T-helper 2 cell treated with Interferon-gamma antibody and Interleukin-4, amounts not matched to agents 5 μg/mL and 100 μg/mL, for 36 hours (primary cell): ENCODE data around the gene POLD3.

Experiments used
- DNase-seq: peaks from one replicate; pipeline ENCODE4 v3.0.0; 2021; ENCODE audit warnings: low spot score
- H3K27ac Mint-ChIP-seq: one replicate; pipeline ENCODE4 v1.8.0; 2021; ENCODE audit warnings: mild to moderate bottlenecking, mixed read lengths
- H3K27me3 Mint-ChIP-seq: one replicate; pipeline ENCODE4 v1.8.0; 2021; ENCODE audit warnings: low read depth, mixed read lengths
- H3K36me3 Mint-ChIP-seq: one replicate; pipeline ENCODE4 v1.8.0; 2021; ENCODE audit warnings: low read depth, mixed read lengths
- H3K4me1 Mint-ChIP-seq: one replicate; pipeline ENCODE4 v1.8.0; 2021; ENCODE audit warnings: low read depth, mixed read lengths
- H3K4me3 Mint-ChIP-seq: one replicate; pipeline ENCODE4 v1.8.0; 2022; ENCODE audit warnings: mild to moderate bottlenecking, moderate library complexity, mixed read lengths
- H3K9me3 Mint-ChIP-seq: one replicate; pipeline ENCODE4 v1.8.0; 2021; ENCODE audit warnings: mixed read lengths

The POLD3 gene

GRCh38 chr11:74636630-74637184 lies 44.3 kb downstream of the POLD3 start:
- Mint-ChIP-seq H3K9me3 (no peaks in the 10 kb centered on the region), H3K4me1 (peaks cover 12% of the 10 kb centered on the region), H3K4me3 (no peak overlapping the region), H3K27ac (peak overlapping the region; percentile 63), H3K27me3 (no peaks in the 10 kb centered on the region), H3K36me3 (peaks cover 62% of the 10 kb centered on the region)
- DNase-seq = no peak

DNA sequence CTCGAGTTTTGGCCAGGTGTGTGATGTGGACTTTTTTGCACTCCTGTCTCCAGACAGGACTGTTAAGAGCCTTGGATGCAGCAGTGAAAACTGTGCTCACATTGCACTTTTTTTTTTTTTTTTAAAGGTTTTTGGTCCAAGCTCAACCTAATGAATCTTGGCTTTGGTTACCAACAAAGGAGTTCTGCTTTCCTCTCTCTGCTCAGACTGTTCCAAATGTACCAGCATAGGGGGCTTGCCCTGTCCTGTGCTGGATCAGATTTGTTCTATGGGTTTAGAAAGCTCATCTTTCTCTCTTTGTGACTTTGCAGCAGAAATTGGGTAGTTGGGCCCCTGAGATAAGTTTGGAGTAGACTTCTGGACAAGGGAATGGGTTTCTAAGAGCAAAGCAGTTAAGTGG lies 45.3 kb downstream of the POLD3 start:
- no peaks in the 10 kb centered on the region for H3K27me3 Mint-ChIP-seq
- H3K4me3 Mint-ChIP-seq = no peak overlapping the region
- peaks cover 70% of the 10 kb centered on the region for H3K36me3 Mint-ChIP-seq
- no peaks in the 10 kb centered on the region for H3K9me3 Mint-ChIP-seq
- no peak for DNase-seq
- peaks cover 12% of the 10 kb centered on the region for H3K4me1 Mint-ChIP-seq
- H3K27ac Mint-ChIP-seq = no peak overlapping the region

GRCh38 chr11:74638869-74639268 lies 46.5 kb downstream of the POLD3 start:
- H3K4me3 Mint-ChIP-seq = no peak overlapping the region
- DNase-seq = no peak
- peaks cover 12% of the 10 kb centered on the region for H3K4me1 Mint-ChIP-seq
- no peaks in the 10 kb centered on the region for H3K27me3 Mint-ChIP-seq
- no peak overlapping the region for H3K27ac Mint-ChIP-seq
- H3K9me3 Mint-ChIP-seq = no peaks in the 10 kb centered on the region
- H3K36me3 Mint-ChIP-seq = peaks cover 77% of the 10 kb centered on the region

DNA sequence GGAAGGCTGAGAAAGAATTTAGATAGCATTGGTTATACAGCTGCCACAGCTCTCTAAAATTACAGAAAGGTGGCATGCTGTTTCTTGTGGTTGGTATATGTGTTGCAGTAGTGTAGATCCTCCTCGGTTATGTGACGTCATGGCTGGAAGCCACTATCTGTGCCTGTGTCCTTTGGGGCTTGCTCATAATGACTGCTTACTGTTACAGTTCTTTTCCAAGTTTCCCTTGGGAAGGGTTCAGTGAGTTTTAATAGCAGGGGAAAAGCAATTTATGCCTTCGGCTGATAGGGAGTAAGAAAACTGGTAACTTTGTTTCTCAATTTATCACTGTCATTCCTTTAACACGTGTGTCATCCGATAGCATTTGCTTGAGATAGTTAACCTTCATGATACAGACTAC lies 47.2 kb downstream of the POLD3 start:
- Mint-ChIP-seq H3K27ac (no peak overlapping the region), H3K36me3 (peaks cover 75% of the 10 kb centered on the region)

GRCh38 chr11:74641289-74641688 lies 48.9 kb downstream of the POLD3 start:
- DNase-seq = no peak

More for the DNA sequence above, 47.2 kb downstream of the POLD3 start:
- peaks cover 12% of the 10 kb centered on the region for H3K4me1 Mint-ChIP-seq
- no peaks in the 10 kb centered on the region for H3K9me3 Mint-ChIP-seq
- no peak overlapping the region for H3K4me3 Mint-ChIP-seq
- DNase-seq = no peak
- H3K27me3 Mint-ChIP-seq = no peaks in the 10 kb centered on the region

GRCh38 chr11:74641905-74642304 lies 49.5 kb downstream of the POLD3 start:
- DNase-seq = no peak
- no peaks in the 10 kb centered on the region for H3K9me3 Mint-ChIP-seq
- H3K27ac Mint-ChIP-seq = no peak overlapping the region
- H3K4me3 Mint-ChIP-seq = no peak overlapping the region
- H3K36me3 Mint-ChIP-seq = peaks cover 58% of the 10 kb centered on the region
- H3K27me3 Mint-ChIP-seq = no peaks in the 10 kb centered on the region
- peaks cover 4% of the 10 kb centered on the region for H3K4me1 Mint-ChIP-seq

More at GRCh38 chr11:74641289-74641688, 48.9 kb downstream of the POLD3 start:
- Mint-ChIP-seq H3K9me3 (no peaks in the 10 kb centered on the region), H3K27me3 (no peaks in the 10 kb centered on the region), H3K27ac (no peak overlapping the region), H3K36me3 (peaks cover 62% of the 10 kb centered on the region), H3K4me3 (no peak overlapping the region), H3K4me1 (peaks cover 8% of the 10 kb centered on the region)

- Mint-ChIP-seq H3K27me3 (no peaks in the 10 kb centered on the region), H3K36me3 (peaks cover 51% of the 10 kb centered on the region), H3K9me3 (no peaks in the 10 kb centered on the region), H3K4me3 (no peak overlapping the region), H3K27ac (no peak overlapping the region), H3K4me1 (no peaks in the 10 kb centered on the region)
- DNase-seq = no peak
These were observed 50.5 kb downstream of the POLD3 start for GRCh38 chr11:74642912-74643311.

DNA sequence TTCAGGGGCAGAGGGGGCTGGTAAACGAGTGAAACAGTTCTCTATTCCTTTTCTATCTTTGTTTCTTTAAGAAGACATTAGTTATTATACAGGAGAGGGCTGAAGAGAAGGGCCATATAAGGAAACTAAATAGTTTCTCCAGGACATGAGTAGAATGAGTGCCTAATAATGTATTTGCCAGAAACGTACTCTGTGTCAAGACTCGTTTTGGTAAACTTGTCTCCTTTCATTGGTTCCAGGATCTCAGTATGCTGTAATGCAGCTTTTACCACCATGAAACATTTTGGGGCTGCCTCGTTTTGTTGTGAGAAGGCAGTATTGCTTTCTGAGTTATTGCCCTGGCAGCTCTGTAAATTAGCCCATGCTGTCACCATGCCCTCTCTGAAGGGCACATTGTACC lies 51.7 kb downstream of the POLD3 start:
- H3K9me3 Mint-ChIP-seq = no peaks in the 10 kb centered on the region
- H3K4me3 Mint-ChIP-seq = no peak overlapping the region
- peaks cover 47% of the 10 kb centered on the region for H3K36me3 Mint-ChIP-seq
- no peaks in the 10 kb centered on the region for H3K27me3 Mint-ChIP-seq
- no peaks in the 10 kb centered on the region for H3K4me1 Mint-ChIP-seq
- H3K27ac Mint-ChIP-seq = no peak overlapping the region
- no peak for DNase-seq

- Mint-ChIP-seq H3K4me3 (no peak overlapping the region), H3K9me3 (no peaks in the 10 kb centered on the region), H3K27me3 (no peaks in the 10 kb centered on the region), H3K27ac (no peak overlapping the region), H3K4me1 (no peaks in the 10 kb centered on the region), H3K36me3 (peaks cover 46% of the 10 kb centered on the region)
- no peak for DNase-seq
These were observed 53.8 kb downstream of the POLD3 start for GRCh38 chr11:74646215-74646614.

- H3K27ac Mint-ChIP-seq = no peak overlapping the region
- no peak overlapping the region for H3K4me3 Mint-ChIP-seq
- no peaks in the 10 kb centered on the region for H3K27me3 Mint-ChIP-seq
- H3K36me3 Mint-ChIP-seq = peaks cover 46% of the 10 kb centered on the region
- no peak for DNase-seq
- no peaks in the 10 kb centered on the region for H3K9me3 Mint-ChIP-seq
- H3K4me1 Mint-ChIP-seq = no peaks in the 10 kb centered on the region
These were observed 54.6 kb downstream of the POLD3 start for GRCh38 chr11:74646954-74647353.

- Mint-ChIP-seq H3K36me3 (peaks cover 45% of the 10 kb centered on the region), H3K27ac (no peak overlapping the region), H3K27me3 (no peaks in the 10 kb centered on the region), H3K4me3 (no peak overlapping the region), H3K9me3 (no peaks in the 10 kb centered on the region), H3K4me1 (no peaks in the 10 kb centered on the region)
- DNase-seq = no peak
These were observed 55.0 kb downstream of the POLD3 start for GRCh38 chr11:74647404-74647803.

- H3K36me3 Mint-ChIP-seq = peaks cover 44% of the 10 kb centered on the region
These were observed 55.4 kb downstream of the POLD3 start for GRCh38 chr11:74647831-74648230.

DNA sequence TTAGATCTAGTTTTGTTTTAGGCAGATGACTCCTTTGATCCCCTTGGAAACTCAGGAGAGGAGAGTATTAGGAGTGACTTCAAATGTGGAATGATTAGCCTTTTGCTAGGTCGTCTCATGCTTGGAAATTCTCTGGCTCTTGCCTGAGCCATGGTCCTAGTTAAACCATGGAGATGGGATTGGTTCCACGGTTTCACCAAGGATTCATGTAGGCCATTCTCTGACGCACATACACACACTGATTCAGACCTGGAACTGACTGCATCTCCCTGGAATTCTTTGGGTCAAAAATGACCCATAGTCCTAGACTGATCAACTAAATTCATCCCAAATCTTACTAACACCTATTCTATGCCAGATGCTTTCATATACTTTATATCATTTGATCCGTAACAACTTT lies 56.5 kb downstream of the POLD3 start:
- Mint-ChIP-seq H3K27ac (no peak overlapping the region), H3K9me3 (no peaks in the 10 kb centered on the region), H3K27me3 (no peaks in the 10 kb centered on the region), H3K4me3 (no peak overlapping the region), H3K4me1 (no peaks in the 10 kb centered on the region), H3K36me3 (peaks cover 41% of the 10 kb centered on the region)
- no peak for DNase-seq

More at GRCh38 chr11:74647831-74648230, 55.4 kb downstream of the POLD3 start:
- no peak for DNase-seq
- H3K4me1 Mint-ChIP-seq = no peaks in the 10 kb centered on the region
- H3K9me3 Mint-ChIP-seq = no peaks in the 10 kb centered on the region
- no peak overlapping the region for H3K27ac Mint-ChIP-seq
- H3K4me3 Mint-ChIP-seq = no peak overlapping the region
- H3K27me3 Mint-ChIP-seq = no peaks in the 10 kb centered on the region

- Mint-ChIP-seq H3K27me3 (no peaks in the 10 kb centered on the region), H3K4me3 (no peak overlapping the region), H3K9me3 (no peaks in the 10 kb centered on the region), H3K4me1 (no peaks in the 10 kb centered on the region), H3K27ac (no peak overlapping the region), H3K36me3 (peaks cover 40% of the 10 kb centered on the region)
- no peak for DNase-seq
These were observed 58.1 kb downstream of the POLD3 start for GRCh38 chr11:74650498-74650897.

- DNase-seq = no peak
- no peaks in the 10 kb centered on the region for H3K27me3 Mint-ChIP-seq
- peaks cover 57% of the 10 kb centered on the region for H3K36me3 Mint-ChIP-seq
- no peak overlapping the region for H3K4me3 Mint-ChIP-seq
- H3K9me3 Mint-ChIP-seq = peaks cover 16% of the 10 kb centered on the region
- H3K4me1 Mint-ChIP-seq = no peaks in the 10 kb centered on the region
- no peak overlapping the region for H3K27ac Mint-ChIP-seq
These were observed 62.6 kb downstream of the POLD3 start for GRCh38 chr11:74654976-74655375.
